Lower lobe of right lung (tissue), 2 donors: ENCODE measurements around the gene STAT1. TPM values are rescaled to one million over a fixed set of nuclear protein-coding genes. Genes with fewer than 3 reads are reported as not detected.

Source experiments
- ATAC-seq, 2 donors: fragments of 200-7000 bp; cut with Tn5 transposase; one replicate each; pipeline ENCODE4 v1.9.1; 2020 to 2022; ENCODE audit warnings: mild to moderate bottlenecking in 2 of 2, moderate library complexity in 2 of 2
- DNase-seq: peaks from one replicate; pipeline ENCODE4 v3.0.0-alpha.2; 2020
- H3K27ac ChIP-seq: fragments of 200-600 bp; one replicate; pipeline ENCODE4 v1.8.0; 2022
- H3K27me3 ChIP-seq: fragments of 200-600 bp; one replicate; pipeline ENCODE4 v1.8.0; 2022; ENCODE audit warnings: low read depth
- H3K36me3 ChIP-seq: fragments of 200-600 bp; one replicate; pipeline ENCODE4 v1.8.0; 2022; ENCODE audit warnings: mild to moderate bottlenecking
- H3K4me1 ChIP-seq: fragments of 200-600 bp; one replicate; pipeline ENCODE4 v1.8.0; 2022
- H3K4me3 ChIP-seq: fragments of 200-600 bp; one replicate; pipeline ENCODE4 v1.8.0; 2022; ENCODE audit warnings: mild to moderate bottlenecking
- H3K9me3 ChIP-seq: fragments of 200-600 bp; one replicate; pipeline ENCODE4 v1.8.0; 2022
- intact Hi-C: fragments of 100-400 bp; cut with DNase I; formaldehyde crosslinking; loops from one replicate; pipeline ENCODE4 v1.11.0; 2022
- total RNA-seq: library from RNA; stranded (reverse); fragmentation: NEBNext Ultra II Directional; extraction: Animal tissue kit (Norgen Biotek cat#: 25700); gene quantifications from one replicate; pipeline ENCODE4 v1.2.1, GENCODE V29; 2021
- TF ChIP-seq, protein P1 (sequence below): fragments of 200-600 bp; IDR thresholded peaks from one replicate; pipeline ENCODE4 v1.8.0; 2022; ENCODE audit warnings: antibody characterized with exemption, mild to moderate bottlenecking
- donor health status: DM: no; HTN: yes; CAD: no; lungs with severe emphysema.

STAT1 gene
- total RNA-seq, 1 donor from 2014 or later, result 103 TPM

DNA sequence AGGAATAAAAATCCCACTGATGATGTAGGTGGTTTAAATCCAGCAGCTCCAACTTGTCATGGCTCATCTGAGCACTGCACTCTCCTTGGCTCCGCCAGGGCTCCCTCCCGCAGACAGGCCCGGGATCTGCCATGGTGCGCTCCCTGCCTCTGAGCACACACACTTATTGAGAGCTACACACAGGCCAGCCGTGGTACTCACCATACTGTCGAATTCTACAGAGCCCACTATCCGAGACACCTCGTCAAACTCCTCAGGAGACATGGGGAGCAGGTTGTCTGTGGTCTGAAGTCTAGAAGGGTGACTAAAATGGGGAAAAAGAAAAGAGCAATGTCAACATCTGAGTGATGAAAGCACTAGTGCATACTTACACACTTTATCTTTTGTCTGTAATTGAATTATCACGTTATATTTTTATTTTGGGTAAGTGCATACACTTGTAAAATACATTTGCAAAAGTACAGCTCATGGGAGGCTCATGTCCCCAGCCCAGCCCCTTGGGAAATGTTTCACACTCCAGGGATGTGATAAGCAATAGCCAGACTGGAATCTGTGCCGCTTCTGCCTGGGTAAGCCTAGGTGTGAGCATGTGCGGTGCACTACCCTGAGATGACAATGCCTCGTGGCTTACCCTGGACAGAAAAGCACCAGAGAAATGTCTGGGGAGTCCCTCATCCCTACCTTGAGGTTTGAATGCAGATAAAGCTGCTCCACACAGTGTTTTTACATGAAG is 39.2 kb downstream of the STAT1 start:
- Histone ChIP-seq H3K27ac (peak overlapping the region; percentile 21), H3K4me1 (peaks cover 48% of the 10 kb centered on the region), H3K36me3 (peaks cover 99% of the 10 kb centered on the region), H3K4me3 (no peak overlapping the region), H3K9me3 (no peaks in the 10 kb centered on the region), H3K27me3 (no peaks in the 10 kb centered on the region)
- intact Hi-C loops, result no loop called here
- peak; percentile 42 to 48 for ATAC-seq
- no peak for DNase-seq
- TF ChIP-seq, protein P1, sequence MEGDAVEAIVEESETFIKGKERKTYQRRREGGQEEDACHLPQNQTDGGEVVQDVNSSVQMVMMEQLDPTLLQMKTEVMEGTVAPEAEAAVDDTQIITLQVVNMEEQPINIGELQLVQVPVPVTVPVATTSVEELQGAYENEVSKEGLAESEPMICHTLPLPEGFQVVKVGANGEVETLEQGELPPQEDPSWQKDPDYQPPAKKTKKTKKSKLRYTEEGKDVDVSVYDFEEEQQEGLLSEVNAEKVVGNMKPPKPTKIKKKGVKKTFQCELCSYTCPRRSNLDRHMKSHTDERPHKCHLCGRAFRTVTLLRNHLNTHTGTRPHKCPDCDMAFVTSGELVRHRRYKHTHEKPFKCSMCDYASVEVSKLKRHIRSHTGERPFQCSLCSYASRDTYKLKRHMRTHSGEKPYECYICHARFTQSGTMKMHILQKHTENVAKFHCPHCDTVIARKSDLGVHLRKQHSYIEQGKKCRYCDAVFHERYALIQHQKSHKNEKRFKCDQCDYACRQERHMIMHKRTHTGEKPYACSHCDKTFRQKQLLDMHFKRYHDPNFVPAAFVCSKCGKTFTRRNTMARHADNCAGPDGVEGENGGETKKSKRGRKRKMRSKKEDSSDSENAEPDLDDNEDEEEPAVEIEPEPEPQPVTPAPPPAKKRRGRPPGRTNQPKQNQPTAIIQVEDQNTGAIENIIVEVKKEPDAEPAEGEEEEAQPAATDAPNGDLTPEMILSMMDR, result no peak

DNA sequence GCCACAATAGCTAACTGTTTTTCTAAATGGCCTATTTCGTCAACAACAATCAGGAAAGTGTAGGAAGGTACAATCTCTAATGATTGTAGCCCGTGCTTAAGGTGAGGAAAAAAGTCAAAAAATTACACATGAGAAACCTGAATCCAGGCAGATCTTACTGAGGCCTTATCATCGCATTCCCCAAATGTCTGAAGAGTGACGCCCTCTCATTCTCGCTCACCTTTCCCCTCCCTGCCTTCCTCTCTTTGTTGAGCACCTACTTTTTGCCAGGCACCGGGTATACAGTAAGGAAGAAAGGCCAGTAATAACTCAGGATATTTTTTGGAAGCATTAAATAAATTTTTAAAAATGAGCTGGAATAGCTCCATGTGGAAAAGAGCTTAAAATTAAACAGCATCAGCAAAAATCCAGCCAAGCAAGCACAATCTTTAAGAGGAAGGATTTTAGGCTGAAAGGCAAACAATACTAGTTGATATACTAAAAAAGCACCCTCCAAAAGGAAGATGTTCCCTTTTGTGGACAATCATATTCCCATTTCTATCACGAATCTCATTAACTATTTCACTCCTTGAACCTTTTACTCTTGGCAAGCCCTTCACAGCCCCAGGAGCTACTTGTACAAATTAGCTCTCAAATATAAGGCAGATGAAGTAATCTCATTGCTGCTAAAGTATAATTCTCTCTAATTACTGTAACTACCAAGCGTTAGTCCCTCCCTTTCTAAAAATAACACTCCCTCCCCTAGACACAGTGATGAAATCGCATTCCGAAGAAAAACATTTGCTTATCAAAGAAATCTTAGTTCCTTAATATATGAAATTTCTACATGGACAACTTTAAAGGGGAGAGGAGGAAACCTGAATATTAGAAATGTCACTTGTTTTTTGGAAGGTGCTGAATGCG is 40.0 kb downstream of the STAT1 start:
- peak overlapping the region; percentile 21 for H3K27ac ChIP-seq
- intact Hi-C loops, result no loop called here
- H3K27me3 ChIP-seq, result no peaks in the 10 kb centered on the region
- H3K36me3 ChIP-seq, result peaks cover 99% of the 10 kb centered on the region
- TF ChIP-seq, protein P1, result no peak
- H3K4me3 ChIP-seq, result no peak overlapping the region
- no peaks in the 10 kb centered on the region for H3K9me3 ChIP-seq
- ATAC-seq, result peak in 1 of 2 donors; percentile 62
- peaks cover 39% of the 10 kb centered on the region for H3K4me1 ChIP-seq
- DNase-seq, result no peak

DNA sequence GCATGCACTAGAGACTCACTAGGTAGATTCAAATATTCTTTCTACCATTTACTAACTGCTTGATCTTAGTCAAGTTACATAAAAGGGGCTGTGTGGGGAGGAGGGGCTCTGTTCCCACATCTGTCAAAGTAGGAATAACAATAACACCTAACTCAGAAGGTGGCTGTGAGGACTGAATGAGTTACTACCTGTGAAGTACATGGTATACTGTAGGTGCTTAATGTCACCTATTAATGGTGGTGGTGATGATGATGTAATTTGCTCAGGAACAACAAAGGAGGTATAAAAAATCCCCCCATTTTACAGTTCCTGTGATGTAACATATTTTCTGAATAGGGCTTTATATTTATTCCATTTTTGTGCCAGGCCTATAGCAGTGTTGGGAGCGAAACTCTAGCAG is 40.7 kb downstream of the STAT1 start:
- ATAC-seq (no peak), DNase-seq (no peak)
- Histone ChIP-seq H3K27me3 (no peaks in the 10 kb centered on the region), H3K27ac (no peak overlapping the region), H3K9me3 (no peaks in the 10 kb centered on the region), H3K36me3 (peaks cover 98% of the 10 kb centered on the region), H3K4me1 (peaks cover 38% of the 10 kb centered on the region), H3K4me3 (no peak overlapping the region)
- intact Hi-C loops, result no loop called here
- TF ChIP-seq, protein P1, result no peak

DNA sequence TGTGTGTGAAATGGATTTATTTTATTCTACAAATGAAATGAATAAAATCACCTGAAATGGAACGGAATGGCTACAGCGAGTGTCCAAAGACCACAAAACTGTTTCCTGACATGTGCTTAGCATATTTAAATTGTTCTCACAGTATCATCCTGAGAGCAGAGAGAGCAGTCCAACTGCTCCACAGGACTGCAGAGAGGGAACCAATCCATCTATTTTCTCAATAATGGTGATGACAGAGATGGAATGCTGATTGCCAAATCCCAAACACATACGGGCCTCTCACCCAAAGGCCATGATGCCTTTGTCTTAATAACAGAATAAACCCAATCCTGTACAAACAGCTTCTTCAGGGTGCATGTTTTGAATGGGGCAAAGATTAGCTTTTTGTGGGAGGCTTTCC is 41.1 kb downstream of the STAT1 start:
- H3K4me3 ChIP-seq, result no peak overlapping the region
- ATAC-seq (no peak), DNase-seq (no peak)
- H3K27me3 ChIP-seq, result no peaks in the 10 kb centered on the region
- H3K9me3 ChIP-seq, result no peaks in the 10 kb centered on the region
- H3K4me1 ChIP-seq, result peaks cover 38% of the 10 kb centered on the region
- H3K36me3 ChIP-seq, result peaks cover 98% of the 10 kb centered on the region
- intact Hi-C loops, result no loop called here
- H3K27ac ChIP-seq, result no peak overlapping the region
- TF ChIP-seq, protein P1, result no peak

DNA sequence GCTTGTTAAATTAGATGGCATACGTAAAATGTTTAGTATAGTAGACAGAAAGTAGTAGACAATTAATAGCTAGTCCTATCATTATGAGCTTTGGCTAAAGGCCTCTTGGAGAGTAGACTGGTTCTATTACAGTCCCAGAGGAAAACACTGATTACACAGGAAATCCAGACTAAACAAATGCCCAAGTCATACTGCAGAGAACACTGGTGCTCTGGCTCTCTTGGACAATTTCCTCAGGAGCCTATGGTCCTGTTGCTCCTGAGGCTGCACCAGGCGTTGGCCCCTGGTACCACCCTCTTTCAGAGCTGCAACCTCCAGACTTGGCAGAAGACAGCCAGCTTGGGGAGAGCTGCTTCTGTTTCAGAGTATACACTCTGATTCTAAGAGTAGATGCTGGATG is 41.8 kb downstream of the STAT1 start:
- Histone ChIP-seq H3K9me3 (no peaks in the 10 kb centered on the region), H3K27ac (no peak overlapping the region), H3K36me3 (peaks cover 98% of the 10 kb centered on the region), H3K4me3 (no peak overlapping the region), H3K4me1 (peaks cover 38% of the 10 kb centered on the region), H3K27me3 (no peaks in the 10 kb centered on the region)
- ATAC-seq, result no peak
- intact Hi-C loops, result no loop called here
- no peak for DNase-seq
- TF ChIP-seq, protein P1, result no peak
